Aorta (tissue), 5 donors: ENCODE data around the gene NME1. TPM values are rescaled to one million over a fixed set of nuclear protein-coding genes. Genes with fewer than 3 reads are reported as not detected.
A peak's percentile ranks its signal among the peaks of the same experiment; 100 is the strongest.

Experiments used
- ATAC-seq: fragments of 200-7000 bp; cut with Tn5 transposase; one replicate; pipeline ENCODE4 v1.9.1; 2022; ENCODE audit warnings: moderate library complexity; ENCODE audit not compliant: low FRiP score
- DNase-seq, 2 donors: peaks; one replicate each; pipeline ENCODE4 v3.0.0-alpha.2; 2020
- H3K27ac ChIP-seq, 2 donors: one replicate each; pipeline ENCODE4 v1.5.1; 2013; ENCODE audit warnings: low read length in 2 of 2, mild to moderate bottlenecking in 2 of 2, moderate library complexity in 2 of 2, control low read depth in 1 of 2, inconsistent platforms in 1 of 2, low read depth in 1 of 2
- H3K27me3 ChIP-seq, 2 donors: one replicate each; pipeline ENCODE4 v1.6.1; 2013; ENCODE audit warnings: control low read depth in 1 of 2, low read length in 1 of 2, mild to moderate bottlenecking in 1 of 2, moderate library complexity in 1 of 2; ENCODE audit not compliant: insufficient read depth in 2 of 2, control insufficient read depth in 1 of 2
- H3K36me3 ChIP-seq, 2 donors: one replicate each; pipeline ENCODE4 v1.6.1; 2013; ENCODE audit warnings: control low read depth in 1 of 2, low read length in 1 of 2, mild to moderate bottlenecking in 1 of 2; ENCODE audit not compliant: insufficient read depth in 2 of 2, control insufficient read depth in 1 of 2
- H3K4me1 ChIP-seq, 2 donors: one replicate each; pipeline ENCODE4 v1.6.1; 2013; ENCODE audit warnings: low read length in 2 of 2, control low read depth in 1 of 2, mild to moderate bottlenecking in 1 of 2, moderate library complexity in 1 of 2; ENCODE audit not compliant: insufficient read depth in 2 of 2, control insufficient read depth in 1 of 2
- H3K4me3 ChIP-seq, 2 donors: one replicate each; pipeline ENCODE4 v1.5.1; 2013; ENCODE audit warnings: low read length in 2 of 2, control low read depth in 1 of 2, mild to moderate bottlenecking in 1 of 2
- H3K9me3 ChIP-seq: one replicate; pipeline ENCODE4 v1.6.1; 2013; ENCODE audit warnings: mild to moderate bottlenecking, low read length; ENCODE audit not compliant: control insufficient read depth
- WGBS, 2 donors: extraction: QIAGEN DNeasy Blood & Tissue Kit; methylation state at CpG; one replicate each; pipeline ENCODE4 v1.1.7; 2013; 5-methylcytosine and 5-hydroxymethylcytosine counted together
- intact Hi-C, 2 donors: fragments of 100-400 bp; cut with DNase I; formaldehyde crosslinking; loops; one replicate each; pipeline versions ENCODE4 v1.14.2 to v1.15.0; 2022
- polyA plus RNA-seq, 2 donors: library from polyadenylated mRNA; stranded (reverse); fragments of 200-250 nt; gene quantifications; one replicate each; pipeline ENCODE4 v1.2.3, GENCODE V29; 2013
- total RNA-seq, 2 donors: library from RNA; stranded (reverse); fragmentation: NEBNext Ultra II Directional; extraction: Animal tissue kit (Norgen Biotek cat#: 25700); gene quantifications; one replicate each; pipeline ENCODE4 v1.2.1, GENCODE V29; 2021
- donor health status: healthy with polysubstance abuse.
- donor health status: Bipolar disorder and iron deficiency.
- donor health status: DM: no; HTN: no; CAD: no.
- donor health status: DM: no; HTN: no; CAD: no.
- donor health status: DM: yes; HTN: yes; CAD: no.

The NME1 gene
- total and polyA plus RNA-seq, 4 donors = 24.5 to 42.3 (median 32.7) TPM

GRCh38 chr17:51135956-51136355, 17.4 kb upstream of the NME1 start:
- intact Hi-C loops = no loop called here
- Histone ChIP-seq H3K27me3 (no peaks in the 10 kb centered on the region), H3K4me3 (no peak overlapping the region), H3K4me1 (peaks cover 0 to 8% of the 10 kb centered on the region in 2 donors), H3K36me3 (no peaks in the 10 kb centered on the region), H3K27ac (no peak overlapping the region), H3K9me3 (no peaks in the 10 kb centered on the region)
- ATAC-seq = no peak
- no peak for DNase-seq
- WGBS, 2 donors = 89% methylated on average over 3 of the region's 3 CpGs

- Histone ChIP-seq H3K27me3 (no peaks in the 10 kb centered on the region), H3K4me3 (no peak overlapping the region), H3K4me1 (no peaks in the 10 kb centered on the region), H3K36me3 (no peaks in the 10 kb centered on the region), H3K27ac (no peak overlapping the region), H3K9me3 (no peaks in the 10 kb centered on the region)
- intact Hi-C loops = no loop called here
- DNase-seq = no peak
- no peak for ATAC-seq
- 95 to 97% methylated on average over 2 of the region's 2 CpGs for WGBS, 2 donors
These were observed 10.8 kb upstream of the NME1 start for GRCh38 chr17:51142597-51142996.

GRCh38 chr17:51144266-51145022, 8.9 kb upstream of the NME1 start:
- intact Hi-C loops = no loop called here
- no peaks in the 10 kb centered on the region for H3K4me1 ChIP-seq
- DNase-seq (no peak), ATAC-seq (no peak)
- no peak overlapping the region for H3K4me3 ChIP-seq
- H3K36me3 ChIP-seq = no peaks in the 10 kb centered on the region
- H3K9me3 ChIP-seq = no peaks in the 10 kb centered on the region
- no peaks in the 10 kb centered on the region for H3K27me3 ChIP-seq
- WGBS, 2 donors = 54 to 60% methylated on average over 6 of the region's 6 CpGs
- no peak overlapping the region for H3K27ac ChIP-seq

GRCh38 chr17:51147650-51148049, 5.7 kb upstream of the NME1 start:
- Histone ChIP-seq H3K9me3 (no peaks in the 10 kb centered on the region), H3K4me1 (no peaks in the 10 kb centered on the region), H3K36me3 (no peaks in the 10 kb centered on the region), H3K27ac (no peak overlapping the region), H3K4me3 (no peak overlapping the region), H3K27me3 (no peaks in the 10 kb centered on the region)
- ATAC-seq = no peak
- intact Hi-C loops = no loop called here
- no peak for DNase-seq
- 60 to 62% methylated on average over 4 of the region's 4 CpGs for WGBS, 2 donors

- H3K27me3 ChIP-seq = no peaks in the 10 kb centered on the region
- intact Hi-C loops = no loop called here
- DNase-seq (no peak), ATAC-seq (no peak)
- no peak overlapping the region for H3K27ac ChIP-seq
- H3K9me3 ChIP-seq = no peaks in the 10 kb centered on the region
- WGBS, 2 donors = 88 to 92% methylated on average over 2 of the region's 2 CpGs
- H3K4me3 ChIP-seq = no peak overlapping the region
- no peaks in the 10 kb centered on the region for H3K4me1 ChIP-seq
- H3K36me3 ChIP-seq = no peaks in the 10 kb centered on the region
These were observed 4.2 kb upstream of the NME1 start for GRCh38 chr17:51149163-51149562.

- H3K9me3 ChIP-seq = no peaks in the 10 kb centered on the region
- intact Hi-C loops = no loop called here
- DNase-seq (no peak), ATAC-seq (no peak)
- H3K27ac ChIP-seq = no peak overlapping the region
- 86 to 88% methylated on average over 5 of the region's 5 CpGs for WGBS, 2 donors
- no peak overlapping the region for H3K4me3 ChIP-seq
- H3K4me1 ChIP-seq = no peaks in the 10 kb centered on the region
- H3K27me3 ChIP-seq = no peaks in the 10 kb centered on the region
- no peaks in the 10 kb centered on the region for H3K36me3 ChIP-seq
These were observed 2.4 kb upstream of the NME1 start for GRCh38 chr17:51150932-51151331.

GRCh38 chr17:51152766-51153209, 571 bp upstream of the NME1 start:
- WGBS, 2 donors = 1 to 2% methylated on average over 8 of the region's 8 CpGs
- no peaks in the 10 kb centered on the region for H3K27me3 ChIP-seq
- no peaks in the 10 kb centered on the region for H3K4me1 ChIP-seq
- intact Hi-C loops = loop anchor here (1.0 to 2.0 kb wide), 4 partner anchors 31 to 300 kb away; partner anchors contain the start of gene SPAG9 (in 1 of the 2)
- ATAC-seq = peak; percentile 39
- peak overlapping the region in 1 of 2 donors; percentile 77 for H3K27ac ChIP-seq
- peak overlapping the region in 1 of 2 donors; percentile 55 for H3K4me3 ChIP-seq
- no peaks in the 10 kb centered on the region for H3K9me3 ChIP-seq
- no peaks in the 10 kb centered on the region for H3K36me3 ChIP-seq
- no peak for DNase-seq

- no peaks in the 10 kb centered on the region for H3K27me3 ChIP-seq
- intact Hi-C loops = no loop called here
- H3K36me3 ChIP-seq = no peaks in the 10 kb centered on the region
- WGBS, 2 donors = 12 to 19% methylated on average over 6 of the region's 6 CpGs
- H3K4me1 ChIP-seq = no peaks in the 10 kb centered on the region
- ATAC-seq (no peak), DNase-seq (no peak)
- H3K27ac ChIP-seq = no peak overlapping the region
- H3K9me3 ChIP-seq = no peaks in the 10 kb centered on the region
- H3K4me3 ChIP-seq = peak overlapping the region; percentile 3 to 37
These were observed 817 bp downstream of the NME1 start for GRCh38 chr17:51154176-51154575.

- no peaks in the 10 kb centered on the region for H3K9me3 ChIP-seq
- H3K27ac ChIP-seq = no peak overlapping the region
- no peak for ATAC-seq
- 94 to 96% methylated on average over 8 of the region's 8 CpGs for WGBS, 2 donors
- no peaks in the 10 kb centered on the region for H3K4me1 ChIP-seq
- no peak overlapping the region for H3K4me3 ChIP-seq
- intact Hi-C loops = no loop called here
- H3K27me3 ChIP-seq = no peaks in the 10 kb centered on the region
- H3K36me3 ChIP-seq = no peaks in the 10 kb centered on the region
- DNase-seq = no peak
These were observed 2.1 kb downstream of the NME1 start for GRCh38 chr17:51155416-51155815.
